ENCODE data around the gene TNS1. TPM values are rescaled to one million over a fixed set of nuclear protein-coding genes. Genes with fewer than 3 reads are reported as not detected.
A peak's percentile ranks its signal among the peaks of the same experiment; 100 is the strongest.

Gene TNS1
- total and polyA plus RNA-seq, 7 donors: 73.4 to 742 (median 276) TPM

- Histone ChIP-seq H3K9me3 (no peaks in the 10 kb centered on the region), H3K4me3 (peak overlapping the region; percentile 39), H3K27me3 (ENCODE audit: insufficient read depth in 3 of 3, low read length in 2 of 3) (no peaks in the 10 kb centered on the region), H3K36me3 (ENCODE audit: insufficient read depth in 1 of 2, low read depth in 1 of 2) (peaks cover 0 to 5% of the 10 kb centered on the region in 2 donors), H3K4me1 (peaks cover 92% of the 10 kb centered on the region), H3K27ac (peak overlapping the region; percentile 97)
- TF ChIP-seq, protein P1, sequence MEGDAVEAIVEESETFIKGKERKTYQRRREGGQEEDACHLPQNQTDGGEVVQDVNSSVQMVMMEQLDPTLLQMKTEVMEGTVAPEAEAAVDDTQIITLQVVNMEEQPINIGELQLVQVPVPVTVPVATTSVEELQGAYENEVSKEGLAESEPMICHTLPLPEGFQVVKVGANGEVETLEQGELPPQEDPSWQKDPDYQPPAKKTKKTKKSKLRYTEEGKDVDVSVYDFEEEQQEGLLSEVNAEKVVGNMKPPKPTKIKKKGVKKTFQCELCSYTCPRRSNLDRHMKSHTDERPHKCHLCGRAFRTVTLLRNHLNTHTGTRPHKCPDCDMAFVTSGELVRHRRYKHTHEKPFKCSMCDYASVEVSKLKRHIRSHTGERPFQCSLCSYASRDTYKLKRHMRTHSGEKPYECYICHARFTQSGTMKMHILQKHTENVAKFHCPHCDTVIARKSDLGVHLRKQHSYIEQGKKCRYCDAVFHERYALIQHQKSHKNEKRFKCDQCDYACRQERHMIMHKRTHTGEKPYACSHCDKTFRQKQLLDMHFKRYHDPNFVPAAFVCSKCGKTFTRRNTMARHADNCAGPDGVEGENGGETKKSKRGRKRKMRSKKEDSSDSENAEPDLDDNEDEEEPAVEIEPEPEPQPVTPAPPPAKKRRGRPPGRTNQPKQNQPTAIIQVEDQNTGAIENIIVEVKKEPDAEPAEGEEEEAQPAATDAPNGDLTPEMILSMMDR (IDR thresholded peaks at IDR 0.05): no peak
- DNase-seq: peak in 1 of 2 donors; percentile 58
- WGBS, 3 donors: 39 to 56% (median 48%) methylated on average over 25 of the region's 25 CpGs
- intact Hi-C loops (cut with DNase I): no loop called here
- peak in 3 of 4 donors; percentile 9 to 36 (median 17) for ATAC-seq
Observed at GRCh38 chr2:217912098-217913024, 90.4 kb downstream of the TNS1 start.

DNA sequence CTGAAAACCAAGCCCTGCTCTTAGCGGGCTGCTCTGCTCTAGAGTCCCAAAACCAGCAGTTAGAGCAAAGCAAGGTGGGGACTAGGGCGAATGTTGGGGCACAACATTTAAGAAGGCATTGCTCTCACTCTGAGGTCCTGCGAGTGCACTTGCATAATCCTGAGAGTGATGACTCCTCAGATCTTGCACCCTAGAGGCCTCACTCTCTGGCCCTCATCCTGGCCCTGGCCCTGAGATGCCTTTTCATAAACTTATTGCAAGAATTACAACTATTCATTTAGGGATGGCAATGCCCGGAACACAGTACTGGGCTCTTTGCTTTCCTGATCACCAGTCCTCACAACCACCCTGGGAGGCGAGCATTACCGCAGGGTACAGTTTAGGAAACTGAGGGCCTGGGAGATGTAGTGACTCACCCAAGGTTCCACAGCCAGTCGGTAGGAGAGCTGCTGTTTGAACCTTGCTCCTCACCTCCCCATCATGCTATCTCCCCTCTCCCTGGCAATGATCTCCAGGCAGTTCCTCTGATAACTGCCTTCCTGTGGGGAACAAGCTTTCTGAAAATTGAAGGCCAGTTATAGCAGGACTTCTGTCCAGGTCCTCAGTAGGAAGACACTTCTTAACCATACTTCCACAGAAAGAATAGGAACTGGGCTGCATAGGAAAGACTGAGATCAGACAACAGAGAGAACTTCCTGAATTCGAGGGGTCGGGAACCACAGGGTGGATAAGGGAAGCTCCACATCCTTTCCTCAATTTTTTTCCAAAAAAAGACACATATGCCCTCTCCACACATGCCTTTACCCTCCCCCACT, 91.3 kb downstream of the TNS1 start:
- DNase-seq: peak; percentile 71 to 80
- Histone ChIP-seq H3K27ac (peak overlapping the region; percentile 97), H3K4me3 (peak overlapping the region; percentile 39), H3K4me1 (peaks cover 91% of the 10 kb centered on the region), H3K36me3 (ENCODE audit: insufficient read depth in 1 of 2, low read depth in 1 of 2) (peaks cover 0 to 5% of the 10 kb centered on the region in 2 donors), H3K9me3 (no peaks in the 10 kb centered on the region), H3K27me3 (ENCODE audit: insufficient read depth in 3 of 3, low read length in 2 of 3) (no peaks in the 10 kb centered on the region)
- intact Hi-C loops (cut with DNase I): no loop called here
- TF ChIP-seq, protein P1 (IDR thresholded peaks at IDR 0.05): no peak
- ATAC-seq: peak in 3 of 4 donors; percentile 59 to 72 (median 68)
- 55 to 77% (median 58%) methylated on average over 9 of the region's 9 CpGs for WGBS, 3 donors

DNA sequence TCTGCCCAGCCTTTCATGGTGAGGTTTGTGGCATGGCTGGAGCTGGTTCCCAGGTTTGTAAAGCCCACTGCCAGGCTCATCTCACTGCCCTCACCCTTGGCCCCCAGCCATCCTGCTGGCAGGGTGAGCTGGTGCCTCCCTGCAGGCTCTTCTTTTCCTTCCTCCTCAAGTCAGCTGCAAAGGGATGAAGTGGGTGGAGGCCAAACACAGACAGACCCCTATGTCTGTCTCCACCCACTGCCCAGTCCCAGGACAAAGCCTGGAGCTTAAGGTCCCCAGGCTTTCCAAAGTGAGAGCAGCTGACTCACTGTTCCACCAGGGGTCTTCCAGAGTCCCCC, 92.0 kb downstream of the TNS1 start:
- intact Hi-C loops (cut with DNase I): no loop called here
- Histone ChIP-seq H3K36me3 (ENCODE audit: insufficient read depth in 1 of 2, low read depth in 1 of 2) (peaks cover 0 to 5% of the 10 kb centered on the region in 2 donors), H3K27me3 (ENCODE audit: insufficient read depth in 3 of 3, low read length in 2 of 3) (no peaks in the 10 kb centered on the region), H3K9me3 (no peaks in the 10 kb centered on the region), H3K4me1 (peaks cover 91% of the 10 kb centered on the region), H3K27ac (peak overlapping the region; percentile 97), H3K4me3 (no peak overlapping the region)
- TF ChIP-seq, protein P1 (IDR thresholded peaks at IDR 0.05): no peak
- DNase-seq (peak in 1 of 2 donors; percentile 46), ATAC-seq (no peak)

DNA sequence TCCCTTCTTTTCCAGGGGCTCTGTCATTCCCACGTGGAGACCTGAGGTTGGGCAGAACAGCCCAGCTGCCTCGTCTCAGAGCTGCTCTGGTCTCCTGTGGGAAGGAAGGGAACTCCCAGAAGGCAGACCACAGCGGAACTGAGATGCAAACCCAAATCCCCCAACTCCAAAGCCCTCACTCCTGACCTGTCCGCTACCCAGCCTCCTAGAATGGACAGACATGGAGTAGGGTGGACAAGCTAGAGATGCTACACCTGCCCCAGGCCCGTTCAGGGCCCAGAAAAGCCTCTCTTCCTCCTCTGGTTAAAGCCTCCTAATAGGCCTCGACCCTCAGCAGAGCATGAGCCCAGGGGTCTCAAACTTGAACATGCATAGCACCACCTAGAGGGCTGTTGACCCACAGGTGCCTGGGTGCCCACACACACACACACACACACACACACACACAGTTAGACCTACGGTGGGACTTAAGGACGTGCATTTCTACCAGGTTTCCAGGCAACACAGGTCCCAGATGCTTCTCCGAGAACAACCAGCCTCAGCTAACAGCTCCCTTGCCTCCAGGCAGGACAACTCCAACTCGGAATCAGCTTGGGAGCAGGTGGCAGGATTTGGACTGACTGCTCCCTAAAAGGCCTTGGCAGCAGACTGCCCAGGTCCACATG, 93.5 kb downstream of the TNS1 start:
- H3K4me1 ChIP-seq: peaks cover 91% of the 10 kb centered on the region
- TF ChIP-seq, protein P1 (IDR thresholded peaks at IDR 0.05): no peak
- no peak overlapping the region for H3K4me3 ChIP-seq
- DNase-seq (peak in 1 of 2 donors; percentile 35), ATAC-seq (no peak)
- 46 to 64% (median 56%) methylated on average over 9 to 10 of the region's 10 CpGs for WGBS, 3 donors
- H3K9me3 ChIP-seq: no peaks in the 10 kb centered on the region
- H3K27me3 ChIP-seq (ENCODE audit: insufficient read depth in 3 of 3, low read length in 2 of 3): no peaks in the 10 kb centered on the region
- peak overlapping the region; percentile 89 for H3K27ac ChIP-seq
- intact Hi-C loops (cut with DNase I): no loop called here
- H3K36me3 ChIP-seq (ENCODE audit: insufficient read depth in 1 of 2, low read depth in 1 of 2): no peaks in the 10 kb centered on the region
